Neural progenitor cell (in vitro differentiated cells): ENCODE data around the gene CHI3L2. TPM values are rescaled to one million over a fixed set of nuclear protein-coding genes. Genes with fewer than 3 reads are reported as not detected.

Experiments
- DNase-seq: peaks from one replicate; pipeline ENCODE4 v3.0.0-alpha.2; 2016; ENCODE audit warnings: low spot score
- H2AFZ ChIP-seq: fragments of 200-600 bp; sonication (generic); replicated peaks from 2 replicates; pipeline ENCODE4 v1.6.1; 2016; ENCODE audit warnings: antibody characterized with exemption
- H3F3A ChIP-seq: fragments of 200-600 bp; sonication (generic); 2 replicates; pipeline ENCODE4 v1.6.1; 2016; ENCODE audit warnings: antibody characterized with exemption, low read depth
- H3K27ac ChIP-seq: fragments of 200-600 bp; sonication (generic); 2 replicates; pipeline ENCODE4 v1.5.1; 2016; ENCODE audit warnings: mild to moderate bottlenecking
- H3K27me3 ChIP-seq: fragments of 200-600 bp; sonication (generic); 2 replicates; pipeline ENCODE4 v1.6.1; 2016; ENCODE audit warnings: mild to moderate bottlenecking, moderate library complexity
- H3K36me3 ChIP-seq: fragments of 200-600 bp; sonication (generic); 2 replicates; pipeline ENCODE4 v1.5.1; 2016
- H3K4me1 ChIP-seq: fragments of 200-600 bp; sonication (generic); 2 replicates; pipeline ENCODE4 v1.6.1; 2016; ENCODE audit warnings: mixed run types
- H3K4me2 ChIP-seq: fragments of 200-600 bp; sonication (generic); 2 replicates; pipeline ENCODE4 v1.6.1; 2016
- H3K4me3 ChIP-seq: fragments of 200-600 bp; sonication (generic); 2 replicates; pipeline ENCODE4 v1.5.1; 2016
- H3K79me2 ChIP-seq: fragments of 200-600 bp; sonication (generic); 2 replicates; pipeline ENCODE4 v1.6.1; 2016; ENCODE audit warnings: low read depth
- H3K9ac ChIP-seq: fragments of 200-600 bp; sonication (generic); 2 replicates; pipeline ENCODE4 v1.6.1; 2016
- H3K9me3 ChIP-seq: fragments of 200-600 bp; sonication (generic); 2 replicates; pipeline ENCODE4 v1.5.1; 2016; ENCODE audit warnings: low read depth
- H4K20me1 ChIP-seq: fragments of 200-600 bp; sonication (generic); 2 replicates; pipeline ENCODE4 v1.6.1; 2016; ENCODE audit warnings: low read depth
- H3K27ac Mint-ChIP-seq: 3 replicates; pipeline ENCODE4 v1.8.0; 2021; ENCODE audit warnings: mixed read lengths
- H3K27me3 Mint-ChIP-seq: 2 replicates; pipeline ENCODE4 v1.8.0; 2022; ENCODE audit warnings: low read depth, mild to moderate bottlenecking, inconsistent platforms, moderate library complexity, mixed read lengths; ENCODE audit not compliant: insufficient read depth
- H3K36me3 Mint-ChIP-seq: 3 replicates; pipeline ENCODE4 v1.8.0; 2021; ENCODE audit warnings: mixed read lengths
- H3K4me1 Mint-ChIP-seq: 3 replicates; pipeline ENCODE4 v1.8.0; 2021; ENCODE audit warnings: mixed read lengths
- H3K4me3 Mint-ChIP-seq: 3 replicates; pipeline ENCODE4 v1.8.0; 2021; ENCODE audit warnings: mild to moderate bottlenecking, moderate library complexity, mixed read lengths
- H3K9me3 Mint-ChIP-seq: 3 replicates; pipeline ENCODE4 v1.8.0; 2020; ENCODE audit warnings: mixed read lengths
- CTCF ChIP-seq: fragments of 200-600 bp; sonication (generic); IDR thresholded peaks from 2 replicates; pipeline ENCODE4 v1.5.1; 2017; ENCODE audit warnings: antibody characterized with exemption, mild to moderate bottlenecking
- EZH2 ChIP-seq: fragments of 200-600 bp; sonication (generic); IDR thresholded peaks from 2 replicates; pipeline ENCODE4 v1.6.1; 2017; ENCODE audit warnings: antibody characterized with exemption, mild to moderate bottlenecking, moderate library complexity
- EZH2phosphoT487 ChIP-seq: fragments of 200-600 bp; sonication (generic); IDR thresholded peaks from 2 replicates; pipeline ENCODE4 v1.6.1; 2017; ENCODE audit warnings: antibody characterized with exemption
- total RNA-seq: library from RNA; depleted of rRNA; stranded (reverse); fragments of >200 nt; gene quantifications from 2 replicates; pipeline ENCODE4 v1.2.3, GENCODE V29; 2015; ENCODE audit warnings: low replicate concordance

The CHI3L2 gene
- total RNA-seq, 1 donor from 2014 or later: not detected

- H3K27me3 ChIP-seq: no peaks in the 10 kb centered on the region
- Mint-ChIP-seq H3K4me1 (peaks cover 2% of the 10 kb centered on the region), H3K27ac (no peak overlapping the region), H3K27me3 (peaks cover 11% of the 10 kb centered on the region), H3K36me3 (no peaks in the 10 kb centered on the region), H3K9me3 (no peaks in the 10 kb centered on the region), H3K4me3 (no peak overlapping the region)
- H3K36me3 ChIP-seq: no peaks in the 10 kb centered on the region
- no peaks in the 10 kb centered on the region for H3K4me1 ChIP-seq
- H3K9me3 ChIP-seq: no peaks in the 10 kb centered on the region
- H2AFZ ChIP-seq: no peak overlapping the region
- no peaks in the 10 kb centered on the region for H3F3A ChIP-seq
- no peak overlapping the region for H3K4me3 ChIP-seq
- H4K20me1 ChIP-seq: no peaks in the 10 kb centered on the region
- H3K4me2 ChIP-seq: no peak overlapping the region
- no peaks in the 10 kb centered on the region for H3K79me2 ChIP-seq
- TF ChIP-seq EZH2phosphoT487: no peak
- TF ChIP-seq CTCF: peak; percentile 57
- H3K9ac ChIP-seq: no peak overlapping the region
- DNase-seq: peak; percentile 64
- H3K27ac ChIP-seq: no peak overlapping the region
Measured at GRCh38 chr1:111197598-111198284, 29.8 kb upstream of the CHI3L2 start.

GRCh38 chr1:111198836-111199235 is 28.7 kb upstream of the CHI3L2 start:
- Mint-ChIP-seq H3K36me3 (no peaks in the 10 kb centered on the region), H3K4me3 (no peak overlapping the region), H3K9me3 (no peaks in the 10 kb centered on the region), H3K4me1 (peaks cover 6% of the 10 kb centered on the region), H3K27me3 (peaks cover 13% of the 10 kb centered on the region), H3K27ac (no peak overlapping the region)
- no peak for DNase-seq
- Histone ChIP-seq H3F3A (no peaks in the 10 kb centered on the region), H3K27ac (no peak overlapping the region), H2AFZ (no peak overlapping the region), H3K4me3 (no peak overlapping the region), H3K9ac (no peak overlapping the region), H3K79me2 (no peaks in the 10 kb centered on the region), H3K9me3 (no peaks in the 10 kb centered on the region), H4K20me1 (no peaks in the 10 kb centered on the region), H3K4me1 (no peaks in the 10 kb centered on the region), H3K4me2 (no peak overlapping the region), H3K27me3 (peaks cover 6% of the 10 kb centered on the region), H3K36me3 (no peaks in the 10 kb centered on the region)
- no peak for TF ChIP-seq EZH2phosphoT487
- TF ChIP-seq EZH2: no peak
- no peak for TF ChIP-seq CTCF

GRCh38 chr1:111199329-111199728 is 28.2 kb upstream of the CHI3L2 start:
- H3K27me3 ChIP-seq: peaks cover 11% of the 10 kb centered on the region
- Mint-ChIP-seq H3K9me3 (no peaks in the 10 kb centered on the region), H3K4me1 (peaks cover 6% of the 10 kb centered on the region), H3K27ac (no peak overlapping the region), H3K27me3 (peaks cover 13% of the 10 kb centered on the region), H3K36me3 (no peaks in the 10 kb centered on the region), H3K4me3 (no peak overlapping the region)
- H3K9ac ChIP-seq: no peak overlapping the region
- H3K79me2 ChIP-seq: no peaks in the 10 kb centered on the region
- no peak overlapping the region for H3K4me3 ChIP-seq
- H3K4me2 ChIP-seq: no peak overlapping the region
- H3K36me3 ChIP-seq: no peaks in the 10 kb centered on the region
- no peaks in the 10 kb centered on the region for H3F3A ChIP-seq
- H4K20me1 ChIP-seq: no peaks in the 10 kb centered on the region
- H2AFZ ChIP-seq: no peak overlapping the region
- H3K9me3 ChIP-seq: no peaks in the 10 kb centered on the region
- no peak for DNase-seq
- no peak overlapping the region for H3K27ac ChIP-seq
- TF ChIP-seq CTCF: no peak
- TF ChIP-seq EZH2: no peak
- TF ChIP-seq EZH2phosphoT487: no peak
- no peaks in the 10 kb centered on the region for H3K4me1 ChIP-seq
